Stimulated activated CD8-positive, alpha-beta memory T cell treated with anti-CD3 and anti-CD28 coated beads, Interleukin-2, amount 100 ng/mL, for 1 hour (primary cell): ENCODE data around the gene CDH4.

Experiments
- DNase-seq, 2 donors: peaks; one replicate each; pipeline ENCODE4 v3.0.0-alpha.2; 2020; ENCODE audit warnings: low read depth in 2 of 2

Gene CDH4

DNA sequence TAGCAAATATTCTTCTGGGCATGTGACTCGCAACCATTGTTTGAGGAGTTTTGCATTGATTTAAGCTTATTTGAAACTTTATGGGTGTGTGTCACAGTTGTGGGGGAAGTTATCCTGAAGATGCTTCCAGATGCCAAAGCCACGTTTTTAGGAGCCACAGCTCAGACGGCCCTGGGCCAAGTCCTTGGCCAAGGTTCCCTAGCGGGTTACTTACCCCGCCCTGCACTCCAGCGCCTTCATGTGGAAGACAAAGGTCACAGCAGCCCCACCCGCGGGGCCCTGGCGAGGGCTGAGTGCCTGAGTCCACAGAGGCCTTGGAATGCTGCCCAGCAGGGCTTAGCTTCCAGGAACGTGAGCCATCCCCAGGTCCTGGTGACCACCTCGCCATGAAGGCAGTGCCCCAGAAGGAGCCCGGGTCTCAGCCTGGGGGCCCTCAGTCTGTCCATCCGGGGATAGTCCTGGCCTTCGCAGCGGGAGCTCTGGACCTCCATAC lies 308.3 kb downstream of the CDH4 start:
- DNase-seq = no peak

- no peak for DNase-seq
These were observed 309.2 kb downstream of the CDH4 start for GRCh38 chr20:61561111-61561830.

GRCh38 chr20:61562491-61562890 lies 310.4 kb downstream of the CDH4 start:
- no peak for DNase-seq

- no peak for DNase-seq
These were observed 310.9 kb downstream of the CDH4 start for GRCh38 chr20:61562897-61563504.

GRCh38 chr20:61564628-61565027 lies 312.6 kb downstream of the CDH4 start:
- DNase-seq = no peak

DNA sequence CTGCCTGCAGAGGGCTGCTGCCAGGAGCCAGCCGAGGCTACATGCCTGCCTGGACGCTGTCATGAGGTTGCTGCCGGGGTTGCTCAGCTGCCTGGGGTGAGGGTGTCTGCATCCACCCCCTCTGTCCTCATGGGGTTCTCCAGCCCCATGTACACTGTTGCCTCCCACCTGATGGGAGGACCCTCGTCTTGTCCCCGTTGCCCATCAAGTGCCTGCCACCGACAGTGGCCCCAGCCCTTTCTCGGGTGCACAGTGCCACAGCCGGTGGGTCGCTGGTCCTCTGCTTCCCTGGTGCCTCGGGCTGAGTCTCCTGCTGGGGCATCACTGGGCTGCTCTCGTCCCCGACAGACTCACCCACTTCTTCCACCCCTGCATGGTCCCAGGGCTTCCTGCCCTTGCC lies 313.7 kb downstream of the CDH4 start:
- no peak for DNase-seq

GRCh38 chr20:61566691-61567090 lies 314.6 kb downstream of the CDH4 start:
- DNase-seq = no peak

DNA sequence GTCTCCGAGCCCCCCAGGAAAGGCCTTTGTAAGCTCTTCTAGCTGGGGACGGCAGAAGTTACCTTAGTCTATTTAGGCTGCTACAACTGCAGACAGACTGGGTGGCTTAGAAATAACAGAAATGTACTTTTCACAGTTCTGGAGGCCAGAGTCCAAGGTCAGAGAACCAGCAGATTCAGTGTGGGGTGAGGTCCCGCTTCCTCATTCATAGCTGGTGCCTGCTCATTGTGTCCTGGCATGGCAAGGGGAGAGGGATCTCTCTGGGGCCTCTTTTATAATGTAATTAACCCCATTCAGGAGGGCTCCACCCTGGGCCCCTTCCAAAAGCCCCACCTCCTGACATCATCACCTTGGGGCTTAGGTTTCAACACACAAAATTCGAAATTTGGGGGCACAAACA lies 315.1 kb downstream of the CDH4 start:
- DNase-seq = no peak

- no peak for DNase-seq
These were observed 317.8 kb downstream of the CDH4 start for GRCh38 chr20:61569825-61570224.

DNA sequence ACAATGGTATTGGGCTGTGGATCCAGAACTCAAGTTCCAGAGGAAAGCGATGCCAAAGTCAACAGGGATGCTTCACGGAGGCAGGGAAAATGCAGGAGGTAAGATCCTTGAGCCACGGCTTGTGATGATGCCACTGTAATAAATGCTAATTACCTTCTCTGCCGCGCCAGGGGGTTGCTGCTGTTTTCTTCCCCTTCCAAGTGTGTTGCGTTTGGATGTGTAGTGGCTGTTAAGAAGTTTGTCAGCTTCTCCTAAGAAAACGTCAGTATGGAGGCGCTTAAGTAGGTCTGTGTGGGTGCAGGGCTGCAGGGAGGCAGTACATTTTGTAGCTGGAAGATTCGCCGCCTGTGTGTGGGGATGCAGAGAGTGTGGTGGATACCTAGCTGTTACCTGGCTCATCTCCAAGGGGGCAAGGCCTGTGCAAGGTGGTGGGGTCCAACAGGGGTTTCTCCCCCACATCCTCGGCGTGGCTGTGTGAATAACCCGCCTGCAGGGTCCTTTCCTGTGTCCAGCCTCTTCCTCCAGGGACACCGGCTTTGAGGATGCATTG lies 318.7 kb downstream of the CDH4 start:
- no peak for DNase-seq

GRCh38 chr20:61571221-61571620 lies 319.2 kb downstream of the CDH4 start:
- no peak for DNase-seq

GRCh38 chr20:61571916-61572711 lies 320.1 kb downstream of the CDH4 start:
- DNase-seq = no peak

DNA sequence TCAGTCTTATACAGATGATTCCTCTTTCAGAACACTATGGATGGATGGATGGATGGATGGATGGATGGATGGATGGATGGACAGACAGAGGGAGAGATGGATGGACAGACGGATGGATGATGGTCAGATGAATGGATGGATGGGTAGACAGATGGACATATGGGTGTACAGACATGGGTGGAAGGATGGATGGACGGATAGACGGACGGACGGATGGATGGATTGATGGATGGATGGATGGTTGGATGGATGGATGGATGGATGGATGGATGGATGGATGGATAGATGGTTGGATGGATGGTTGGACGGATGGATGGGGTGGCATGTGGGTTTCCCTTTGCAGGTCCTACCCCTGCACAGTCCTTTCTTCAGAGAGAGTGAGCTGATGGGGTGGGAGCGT lies 320.7 kb downstream of the CDH4 start:
- DNase-seq = no peak

DNA sequence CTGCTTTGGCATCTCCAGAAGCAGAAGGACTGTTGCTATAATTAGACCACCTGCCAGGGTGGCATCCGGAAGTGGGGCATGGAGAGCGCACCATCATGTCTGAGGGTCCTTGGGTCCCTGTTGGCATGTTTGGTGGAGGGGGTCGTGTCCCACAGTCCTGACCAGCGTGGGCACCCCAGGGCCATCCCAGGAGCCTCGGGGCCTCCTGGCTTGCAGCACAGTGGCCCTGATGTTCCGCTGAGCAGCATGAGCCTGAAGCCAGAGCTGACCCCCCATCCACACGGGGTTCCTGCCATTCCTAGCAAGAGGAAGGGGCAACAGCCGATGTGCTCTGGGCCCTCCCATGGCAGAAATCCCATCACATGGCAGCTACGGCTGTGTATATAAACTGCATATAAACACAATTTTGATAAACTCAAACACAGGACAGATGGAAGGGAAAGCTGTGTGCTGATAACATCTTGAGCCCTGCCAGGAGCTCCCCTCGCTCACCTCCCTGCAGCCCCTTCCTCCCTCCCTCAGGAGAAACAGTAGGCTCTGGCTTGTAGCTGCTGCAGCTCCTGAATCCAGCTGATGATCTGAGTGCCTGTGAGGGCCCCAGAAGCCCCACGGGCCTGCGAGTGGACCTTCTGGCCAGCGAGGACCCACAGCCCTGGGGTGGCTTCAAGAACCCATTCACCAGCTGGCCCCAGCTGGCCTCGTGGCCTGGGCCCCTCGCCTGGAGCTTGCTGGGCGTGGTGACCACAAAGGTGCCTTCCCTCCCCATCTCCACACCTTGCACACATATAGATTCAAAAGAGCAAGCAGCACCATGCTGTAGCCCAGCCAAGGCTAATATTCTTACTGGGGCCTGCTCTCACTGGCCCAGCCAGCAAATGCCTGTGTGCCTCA lies 321.6 kb downstream of the CDH4 start:
- no peak for DNase-seq

- no peak for DNase-seq
These were observed 323.3 kb downstream of the CDH4 start for GRCh38 chr20:61575151-61575937.

DNA sequence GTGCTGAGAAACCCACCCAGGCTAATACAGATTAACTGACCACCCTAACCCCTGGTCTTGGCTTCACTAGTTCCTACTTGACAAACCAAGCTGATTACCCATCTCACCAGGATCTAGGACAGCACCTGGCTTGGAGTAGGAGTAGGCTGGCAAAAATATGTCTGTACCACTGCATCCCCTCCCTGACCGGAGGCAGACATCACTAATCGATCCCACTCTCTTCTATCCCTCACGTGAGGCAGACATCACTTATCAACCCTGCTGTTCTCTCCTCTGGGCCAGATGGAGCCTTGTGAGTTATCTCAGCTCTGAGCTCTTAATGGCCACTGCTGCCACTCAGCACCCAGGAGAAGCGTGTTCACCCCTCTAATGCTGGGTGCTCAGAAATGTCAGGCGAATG lies 324.3 kb downstream of the CDH4 start:
- no peak for DNase-seq

GRCh38 chr20:61577065-61577464 lies 325.0 kb downstream of the CDH4 start:
- DNase-seq = no peak

DNA sequence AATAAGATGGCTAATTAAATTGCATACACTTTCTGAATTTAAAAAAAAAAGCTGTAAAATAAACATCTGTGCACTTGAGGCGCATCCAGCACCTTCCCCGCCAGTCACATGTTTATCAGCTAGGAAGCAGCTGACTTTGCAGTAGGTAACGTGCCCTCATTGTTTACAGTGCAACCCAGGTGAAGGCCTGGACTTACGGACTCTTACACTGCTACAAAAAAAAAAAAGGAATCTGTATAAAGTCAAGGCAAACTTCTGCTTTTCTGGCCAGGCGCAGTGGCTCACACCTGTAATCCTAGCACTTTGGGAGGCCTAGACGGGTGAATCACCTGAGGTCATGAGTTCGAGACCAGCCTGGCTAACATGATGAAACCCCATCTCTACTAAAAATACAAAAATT lies 327.8 kb downstream of the CDH4 start:
- no peak for DNase-seq

DNA sequence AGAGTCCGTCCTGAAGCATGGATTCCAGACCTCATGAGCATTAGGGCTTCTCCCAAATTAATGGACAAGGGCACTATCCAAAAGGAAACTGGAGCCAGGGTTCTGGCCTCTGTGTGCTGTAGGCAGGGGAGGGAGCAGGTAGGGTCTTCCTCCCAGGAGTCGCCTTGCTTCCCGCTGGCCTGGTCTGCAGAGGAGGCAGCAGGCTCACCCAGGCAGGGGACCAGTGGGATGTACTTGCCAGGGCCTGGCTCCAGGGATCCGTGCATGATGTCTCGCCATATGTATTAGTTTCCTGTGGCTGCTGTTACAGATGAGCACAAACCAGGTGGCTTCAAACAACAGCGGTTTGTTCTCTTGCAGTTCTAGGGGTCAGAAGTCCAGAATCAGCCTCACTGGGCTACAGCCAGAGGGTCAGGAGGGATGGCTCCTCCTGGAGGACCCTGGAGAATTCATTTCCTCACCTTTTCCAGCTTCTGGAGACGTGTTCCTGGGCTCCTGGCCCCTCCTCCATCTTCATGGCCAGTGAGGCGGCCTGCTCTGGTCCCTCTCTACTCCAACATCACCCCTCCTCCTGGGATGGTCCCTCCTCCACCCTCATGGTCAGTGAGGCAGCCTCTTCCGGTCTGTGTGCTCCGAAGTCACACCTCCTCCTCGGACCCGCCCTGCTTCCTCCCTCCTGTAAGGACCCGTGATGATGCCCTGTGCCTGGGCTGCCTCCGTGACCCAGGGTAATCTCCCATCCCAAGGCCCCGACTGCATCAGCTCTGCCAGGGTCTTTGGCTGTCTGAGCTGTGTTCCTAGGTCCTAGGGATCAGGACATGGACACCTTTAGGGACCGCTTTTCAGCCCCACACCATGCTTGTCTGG lies 329.1 kb downstream of the CDH4 start:
- no peak for DNase-seq

- no peak for DNase-seq
These were observed 329.7 kb downstream of the CDH4 start for GRCh38 chr20:61581825-61582188.
